Neuronal stem cell (in vitro differentiated cells): Measurements from ENCODE around the gene TMEM135.

ENCODE experiments used
- DNase-seq: peaks from one replicate; pipeline ENCODE4 v3.0.0-alpha.2; 2013; ENCODE audit warnings: low spot score
- H2AFZ ChIP-seq: one replicate; pipeline ENCODE4 v1.6.1; 2013; ENCODE audit warnings: mild to moderate bottlenecking, low read length, inconsistent platforms
- H2AK5ac ChIP-seq: 2 replicates; pipeline ENCODE4 v1.6.1; 2013; ENCODE audit warnings: low read depth, mild to moderate bottlenecking, inconsistent platforms, low read length, moderate library complexity, mixed read lengths
- H2BK120ac ChIP-seq: 2 replicates; pipeline ENCODE4 v1.6.1; 2013; ENCODE audit warnings: low read depth, mild to moderate bottlenecking, inconsistent platforms, low read length, moderate library complexity, mixed read lengths
- H2BK12ac ChIP-seq: one replicate; pipeline ENCODE4 v1.6.1; 2013; ENCODE audit warnings: low read length, inconsistent platforms
- H2BK15ac ChIP-seq: 2 replicates; pipeline ENCODE4 v1.6.1; 2013; ENCODE audit warnings: mild to moderate bottlenecking, low read length, inconsistent platforms, mixed read lengths
- H2BK5ac ChIP-seq: one replicate; pipeline ENCODE4 v1.6.1; 2013; ENCODE audit warnings: inconsistent platforms, mild to moderate bottlenecking, low read length, moderate library complexity
- H3K14ac ChIP-seq: one replicate; pipeline ENCODE4 v1.6.1; 2013; ENCODE audit warnings: low read length, inconsistent platforms
- H3K18ac ChIP-seq: 2 replicates; pipeline ENCODE4 v1.6.1; 2013; ENCODE audit warnings: low read length, inconsistent platforms
- H3K23ac ChIP-seq: 2 replicates; pipeline ENCODE4 v1.6.1; 2013; ENCODE audit warnings: low read depth, mild to moderate bottlenecking, mixed read lengths, low read length, inconsistent platforms; ENCODE audit not compliant: poor library complexity
- H3K27ac ChIP-seq: replicated peaks from 3 replicates; pipeline ENCODE4 v1.5.1; 2013; ENCODE audit warnings: low read length, inconsistent platforms
- H3K27me3 ChIP-seq, 3 experiments: 2 replicates each; pipeline ENCODE4 v1.6.1; 2013; ENCODE audit warnings: low read length in 3 of 3, mild to moderate bottlenecking in 2 of 3, inconsistent platforms in 1 of 3, low read depth in 1 of 3, mixed read lengths in 1 of 3, moderate library complexity in 1 of 3; ENCODE audit not compliant: control insufficient read depth in 3 of 3, insufficient read depth in 3 of 3
- H3K36me3 ChIP-seq, 2 donors: replicated peaks in 1 of 2; 2 replicates each; pipeline ENCODE4 v1.6.1; 2013; ENCODE audit warnings: low read length in 2 of 2; ENCODE audit not compliant: control insufficient read depth in 2 of 2, insufficient read depth in 2 of 2
- H3K4ac ChIP-seq: 2 replicates; pipeline ENCODE4 v1.6.1; 2013; ENCODE audit warnings: inconsistent platforms, mild to moderate bottlenecking, low read length, moderate library complexity
- H3K4me1 ChIP-seq, 2 donors: 1 replicate in 1 of 2; 2 replicates in 1 of 2; pipeline ENCODE4 v1.6.1; 2013; ENCODE audit warnings: low read length in 2 of 2, low read depth in 1 of 2; ENCODE audit not compliant: control insufficient read depth in 2 of 2, insufficient read depth in 1 of 2
- H3K4me2 ChIP-seq: one replicate; pipeline ENCODE4 v1.6.1; 2013; ENCODE audit warnings: mild to moderate bottlenecking, low read length, inconsistent platforms; ENCODE audit not compliant: insufficient read depth, poor library complexity, severe bottlenecking
- H3K4me3 ChIP-seq, 2 donors: 2 replicates each; pipeline ENCODE4 v1.5.1; 2013; ENCODE audit warnings: low read length in 2 of 2, mild to moderate bottlenecking in 2 of 2, inconsistent platforms in 1 of 2, moderate library complexity in 1 of 2
- H3K79me1 ChIP-seq: one replicate; pipeline ENCODE4 v1.6.1; 2013; ENCODE audit warnings: low read depth, mild to moderate bottlenecking, inconsistent platforms, low read length, moderate library complexity
- H3K9ac ChIP-seq: one replicate; pipeline ENCODE4 v1.6.1; 2013; ENCODE audit warnings: mild to moderate bottlenecking, low read depth, low read length, inconsistent platforms; ENCODE audit not compliant: poor library complexity
- H3K9me3 ChIP-seq, 2 donors: replicated peaks in 1 of 2; 2 replicates each; pipeline versions ENCODE3 to v1.6.1; 2013; ENCODE audit warnings: low read length in 2 of 2, mild to moderate bottlenecking in 2 of 2, inconsistent platforms in 1 of 2, low read depth in 1 of 2, mixed read lengths in 1 of 2, moderate library complexity in 1 of 2; ENCODE audit not compliant: control insufficient read depth in 2 of 2, insufficient read depth in 1 of 2
- H4K8ac ChIP-seq: one replicate; pipeline ENCODE4 v1.6.1; 2013; ENCODE audit warnings: low read depth, mild to moderate bottlenecking, inconsistent platforms, low read length, moderate library complexity
- H4K91ac ChIP-seq: one replicate; pipeline ENCODE4 v1.6.1; 2013; ENCODE audit warnings: low read length, low read depth, mild to moderate bottlenecking, inconsistent platforms; ENCODE audit not compliant: poor library complexity
- WGBS, 2 donors: extraction: QIAGEN DNeasy Blood & Tissue Kit; methylation state at CpG; one replicate each; pipeline ENCODE4 v1.1.7; 2013; ENCODE audit warnings: missing lambda C conversion rate in 2 of 2, mixed read lengths in 1 of 2; ENCODE audit not compliant: insufficient read length in 2 of 2, insufficient replicate concordance in 1 of 2; ENCODE audit errors: extremely low coverage in 2 of 2; 5-methylcytosine and 5-hydroxymethylcytosine counted together

TMEM135 gene

DNA sequence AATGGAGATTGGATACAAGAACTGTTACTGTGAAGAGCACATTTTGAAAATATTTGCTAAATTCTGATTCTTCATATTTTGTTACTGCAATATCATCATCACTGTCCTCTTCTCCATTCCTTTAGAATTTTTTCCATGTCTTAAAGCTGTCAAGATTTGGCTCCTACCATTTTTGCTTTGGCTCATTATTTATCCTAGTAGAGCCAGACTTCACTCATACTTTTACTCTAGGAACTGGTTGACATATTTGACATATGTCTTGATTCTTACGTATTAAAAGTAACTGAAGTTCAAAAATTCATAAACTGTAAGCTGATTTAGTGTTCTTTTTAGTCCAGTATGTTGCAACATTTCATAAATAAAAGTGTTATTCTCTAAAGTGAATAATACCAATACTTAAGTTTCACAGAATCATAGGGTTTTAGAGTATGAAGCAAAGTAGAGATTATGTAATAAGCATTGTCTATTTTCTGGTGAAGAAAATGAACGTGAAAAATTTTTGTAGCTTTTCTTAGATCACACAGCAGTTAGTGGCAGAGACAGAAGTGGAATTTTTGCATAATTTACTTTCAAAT, 225.6 kb downstream of the TMEM135 start:
- peaks cover 2% of the 10 kb centered on the region for H3K79me1 ChIP-seq
- H3K27me3 ChIP-seq, result no peaks in the 10 kb centered on the region
- no peak overlapping the region for H3K4me2 ChIP-seq
- H3K9me3 ChIP-seq, result no peaks in the 10 kb centered on the region
- H3K14ac ChIP-seq, result no peak overlapping the region
- no peak overlapping the region for H2BK15ac ChIP-seq
- no CpG with 5 or more reads among the region's 2 CpGs for WGBS, 2 donors
- H4K8ac ChIP-seq, result no peak overlapping the region
- H3K27ac ChIP-seq, result no peak overlapping the region
- no peak overlapping the region for H2AK5ac ChIP-seq
- no peak for DNase-seq
- H3K18ac ChIP-seq, result no peak overlapping the region
- H3K4ac ChIP-seq, result no peak overlapping the region
- H4K91ac ChIP-seq, result no peak overlapping the region
- no peak overlapping the region for H3K9ac ChIP-seq
- H2BK120ac ChIP-seq, result no peak overlapping the region
- H2BK5ac ChIP-seq, result no peak overlapping the region
- no peak overlapping the region for H3K4me3 ChIP-seq
- H3K23ac ChIP-seq, result no peak overlapping the region
- H3K36me3 ChIP-seq, result no peaks in the 10 kb centered on the region
- peaks cover 3 to 10% of the 10 kb centered on the region in 2 donors for H3K4me1 ChIP-seq
- H2AFZ ChIP-seq, result no peak overlapping the region
- no peak overlapping the region for H2BK12ac ChIP-seq

DNA sequence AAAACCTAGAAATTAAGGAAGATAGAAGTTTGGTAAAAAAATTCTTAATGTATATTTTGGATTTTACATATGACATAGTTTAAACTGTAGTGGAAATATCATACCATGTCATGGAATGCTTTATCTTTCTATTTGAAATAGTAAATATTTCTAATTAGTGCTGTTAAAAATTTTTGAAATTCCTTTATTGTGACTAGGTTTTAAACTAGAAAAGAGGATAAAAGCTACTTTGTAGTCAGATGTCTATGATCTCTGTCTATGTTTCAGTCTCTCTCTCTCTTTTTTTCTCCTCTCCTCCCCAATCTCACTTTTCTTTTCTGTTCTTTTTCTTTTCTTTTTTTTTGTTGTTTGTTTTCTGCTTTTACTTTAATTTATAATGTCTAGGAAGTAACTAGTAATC, 226.2 kb downstream of the TMEM135 start:
- peaks cover 1 to 7% of the 10 kb centered on the region in 2 donors for H3K4me1 ChIP-seq
- no peak overlapping the region for H3K4me2 ChIP-seq
- no peaks in the 10 kb centered on the region for H3K36me3 ChIP-seq
- no peak overlapping the region for H2BK120ac ChIP-seq
- no peak overlapping the region for H2AK5ac ChIP-seq
- no peak overlapping the region for H3K27ac ChIP-seq
- no peak overlapping the region for H4K91ac ChIP-seq
- no peak overlapping the region for H2BK12ac ChIP-seq
- H3K79me1 ChIP-seq, result peaks cover 2% of the 10 kb centered on the region
- no peaks in the 10 kb centered on the region for H3K9me3 ChIP-seq
- H2BK5ac ChIP-seq, result no peak overlapping the region
- no peak overlapping the region for H4K8ac ChIP-seq
- H2AFZ ChIP-seq, result no peak overlapping the region
- H3K27me3 ChIP-seq, result no peaks in the 10 kb centered on the region
- H3K18ac ChIP-seq, result no peak overlapping the region
- no peak overlapping the region for H2BK15ac ChIP-seq
- H3K4ac ChIP-seq, result no peak overlapping the region
- no peak overlapping the region for H3K14ac ChIP-seq
- no peak overlapping the region for H3K23ac ChIP-seq
- no peak overlapping the region for H3K4me3 ChIP-seq
- H3K9ac ChIP-seq, result no peak overlapping the region
- DNase-seq, result no peak

DNA sequence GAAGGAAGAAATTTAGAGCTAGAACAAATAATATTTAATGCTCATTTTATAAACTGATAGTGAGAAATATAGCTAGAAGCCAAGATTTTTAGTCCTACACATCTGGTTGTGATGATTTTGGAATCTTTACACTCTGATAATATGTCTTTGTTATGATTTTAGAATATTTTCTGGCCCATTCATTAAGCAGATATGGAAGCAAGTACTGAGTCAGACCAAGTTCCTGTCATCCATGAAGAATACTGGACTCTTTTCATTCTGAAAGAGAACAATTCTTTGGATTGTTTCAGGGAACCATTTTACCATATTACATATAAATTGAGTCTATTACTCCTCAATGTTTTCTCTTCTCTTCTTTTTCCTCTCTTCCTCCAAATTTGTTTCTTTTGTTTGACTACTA, 227.4 kb downstream of the TMEM135 start:
- no peak overlapping the region for H3K14ac ChIP-seq
- H3K4me1 ChIP-seq, result peaks cover 1 to 2% of the 10 kb centered on the region in 2 donors

DNA sequence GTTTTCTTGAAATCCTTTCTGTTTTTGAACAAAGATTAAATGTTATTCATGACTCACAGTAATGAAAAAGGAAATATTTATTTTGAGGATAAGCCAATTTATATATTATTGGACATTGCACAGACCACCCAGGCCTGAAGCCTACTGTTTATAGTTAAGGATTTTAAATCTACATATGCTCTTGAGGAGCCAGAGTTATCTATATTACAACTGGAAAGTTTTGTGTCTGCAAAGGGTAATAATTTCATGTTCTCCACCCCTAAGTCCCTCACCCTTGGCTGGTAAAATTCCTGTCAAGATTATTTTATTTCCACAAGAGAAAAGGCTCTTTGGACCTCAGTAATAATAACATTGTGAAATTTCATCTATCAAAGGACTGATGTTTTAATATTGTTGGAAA, 228.2 kb downstream of the TMEM135 start:
- no peak for DNase-seq
- H3K9ac ChIP-seq, result no peak overlapping the region
- no peak overlapping the region for H3K4ac ChIP-seq
- no peak overlapping the region for H3K27ac ChIP-seq
- no peak overlapping the region for H4K8ac ChIP-seq
- H3K79me1 ChIP-seq, result peaks cover 2% of the 10 kb centered on the region
- H4K91ac ChIP-seq, result no peak overlapping the region
- no peaks in the 10 kb centered on the region for H3K9me3 ChIP-seq
- no peak overlapping the region for H2BK15ac ChIP-seq
- no peak overlapping the region for H3K14ac ChIP-seq
- no peaks in the 10 kb centered on the region for H3K36me3 ChIP-seq
- no peak overlapping the region for H3K18ac ChIP-seq
- peaks cover 0 to 1% of the 10 kb centered on the region in 2 donors for H3K4me1 ChIP-seq
- H3K23ac ChIP-seq, result no peak overlapping the region
- no peak overlapping the region for H3K4me2 ChIP-seq
- H2BK120ac ChIP-seq, result no peak overlapping the region
- no peak overlapping the region for H2AK5ac ChIP-seq
- H3K4me3 ChIP-seq, result no peak overlapping the region
- H2BK12ac ChIP-seq, result no peak overlapping the region
- H3K27me3 ChIP-seq, result no peaks in the 10 kb centered on the region
- H2BK5ac ChIP-seq, result no peak overlapping the region
- no peak overlapping the region for H2AFZ ChIP-seq

More for the DNA sequence above, 227.4 kb downstream of the TMEM135 start:
- Histone ChIP-seq H3K79me1 (peaks cover 2% of the 10 kb centered on the region), H3K4ac (no peak overlapping the region), H3K27me3 (no peaks in the 10 kb centered on the region), H3K4me2 (no peak overlapping the region), H3K9ac (no peak overlapping the region), H2BK15ac (no peak overlapping the region), H3K4me3 (no peak overlapping the region), H2BK5ac (no peak overlapping the region), H4K8ac (no peak overlapping the region), H3K36me3 (no peaks in the 10 kb centered on the region), H3K23ac (no peak overlapping the region), H4K91ac (no peak overlapping the region), H3K9me3 (no peaks in the 10 kb centered on the region), H2BK12ac (no peak overlapping the region), H3K27ac (no peak overlapping the region), H2AFZ (no peak overlapping the region), H3K18ac (no peak overlapping the region), H2AK5ac (no peak overlapping the region), H2BK120ac (no peak overlapping the region)
- DNase-seq, result no peak
